ENCODE data around the gene UGT2B7. TPM values are rescaled to one million over a fixed set of nuclear protein-coding genes. Genes with fewer than 3 reads are reported as not detected.

UGT2B7 gene
- total RNA-seq, 4 donors from 2014 or later = 20.5 to 42.2 (median 28.6) TPM; not detected in 1

GRCh38 chr4:69092980-69093568 is 3.2 kb upstream of the UGT2B7 start:
- H3K36me3 ChIP-seq = no peaks in the 10 kb centered on the region
- TF ChIP-seq CTCF (IDR thresholded peaks at IDR 0.05) (no peak), POLR2A (IDR thresholded peaks at IDR 0.05) (no peak)

DNA sequence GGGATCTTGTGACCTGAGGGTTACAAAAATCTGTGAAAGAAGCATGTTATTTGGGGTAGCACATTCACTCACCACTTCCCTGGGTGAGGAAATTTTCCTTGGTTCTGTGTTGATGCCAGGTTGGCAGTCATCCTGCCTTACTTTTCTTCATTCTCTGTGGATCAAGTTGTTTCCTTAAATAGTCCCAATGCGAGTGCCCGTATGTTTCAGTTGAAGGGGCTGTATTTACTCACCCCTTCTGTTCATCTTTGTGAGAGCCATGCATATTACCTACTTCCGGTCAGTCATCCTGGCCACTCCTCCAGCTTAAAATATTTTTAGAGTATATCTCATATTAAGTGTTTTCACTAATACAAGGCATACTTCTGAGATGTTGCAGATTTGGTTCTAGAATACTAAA is 2.6 kb upstream of the UGT2B7 start:
- H3K9me3 ChIP-seq = no peaks in the 10 kb centered on the region
- H3K36me3 ChIP-seq = no peaks in the 10 kb centered on the region
- no peak overlapping the region for H3K4me3 ChIP-seq
- DNase-seq = no peak
- H3K4me1 ChIP-seq = peaks cover 0 to 8% (median 0%) of the 10 kb centered on the region in 4 donors
- TF ChIP-seq CTCF (IDR thresholded peaks at IDR 0.05) = no peak
- no peak for TF ChIP-seq POLR2A (IDR thresholded peaks at IDR 0.05)
- no peak overlapping the region for H3K27ac ChIP-seq
- H3K27me3 ChIP-seq = no peaks in the 10 kb centered on the region

More at GRCh38 chr4:69092980-69093568, 3.2 kb upstream of the UGT2B7 start:
- no peak overlapping the region for H3K4me3 ChIP-seq
- DNase-seq = no peak
- H3K27ac ChIP-seq = no peak overlapping the region
- peaks cover 0 to 8% (median 0%) of the 10 kb centered on the region in 4 donors for H3K4me1 ChIP-seq
- no peaks in the 10 kb centered on the region for H3K9me3 ChIP-seq
- no peaks in the 10 kb centered on the region for H3K27me3 ChIP-seq

GRCh38 chr4:69095301-69095731 is 958 bp upstream of the UGT2B7 start:
- peak in 1 of 3 donors; percentile 39 for DNase-seq
- Histone ChIP-seq H3K36me3 (no peaks in the 10 kb centered on the region), H3K27ac (no peak overlapping the region), H3K4me3 (no peak overlapping the region), H3K4me1 (peaks cover 0 to 8% (median 0%) of the 10 kb centered on the region in 4 donors), H3K27me3 (no peaks in the 10 kb centered on the region), H3K9me3 (no peaks in the 10 kb centered on the region)
- TF ChIP-seq POLR2A (IDR thresholded peaks at IDR 0.05) (no peak), CTCF (IDR thresholded peaks at IDR 0.05) (no peak)

DNA sequence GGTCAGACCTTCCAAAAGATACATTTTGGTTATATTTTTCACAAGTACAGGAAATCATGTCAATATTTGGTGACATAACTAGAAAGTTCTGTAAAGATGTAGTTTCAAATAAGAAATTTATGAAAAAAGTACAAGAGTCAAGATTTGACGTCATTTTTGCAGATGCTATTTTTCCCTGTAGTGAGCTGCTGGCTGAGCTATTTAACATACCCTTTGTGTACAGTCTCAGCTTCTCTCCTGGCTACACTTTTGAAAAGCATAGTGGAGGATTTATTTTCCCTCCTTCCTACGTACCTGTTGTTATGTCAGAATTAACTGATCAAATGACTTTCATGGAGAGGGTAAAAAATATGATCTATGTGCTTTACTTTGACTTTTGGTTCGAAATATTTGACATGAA is 536 bp downstream of the UGT2B7 start:
- no peak for DNase-seq
- Histone ChIP-seq H3K4me1 (peaks cover 0 to 8% (median 0%) of the 10 kb centered on the region in 4 donors), H3K27ac (peak overlapping the region in 2 of 4 donors; percentile 8 to 66), H3K9me3 (no peaks in the 10 kb centered on the region), H3K4me3 (peak overlapping the region in 2 of 4 donors; percentile 15 to 32), H3K36me3 (no peaks in the 10 kb centered on the region), H3K27me3 (no peaks in the 10 kb centered on the region)
- no peak for TF ChIP-seq POLR2A (IDR thresholded peaks at IDR 0.05)
- TF ChIP-seq CTCF (IDR thresholded peaks at IDR 0.05) = no peak

GRCh38 chr4:69098470-69098869 is 2.2 kb downstream of the UGT2B7 start:
- Histone ChIP-seq H3K4me3 (no peak overlapping the region), H3K27me3 (no peaks in the 10 kb centered on the region), H3K4me1 (peaks cover 0 to 8% (median 0%) of the 10 kb centered on the region in 4 donors), H3K9me3 (no peaks in the 10 kb centered on the region), H3K36me3 (no peaks in the 10 kb centered on the region), H3K27ac (no peak overlapping the region)
- TF ChIP-seq CTCF (IDR thresholded peaks at IDR 0.05) (no peak), POLR2A (IDR thresholded peaks at IDR 0.05) (no peak)
- no peak for DNase-seq
